ENCODE measurements around the gene C16orf95.

Gene C16orf95

DNA sequence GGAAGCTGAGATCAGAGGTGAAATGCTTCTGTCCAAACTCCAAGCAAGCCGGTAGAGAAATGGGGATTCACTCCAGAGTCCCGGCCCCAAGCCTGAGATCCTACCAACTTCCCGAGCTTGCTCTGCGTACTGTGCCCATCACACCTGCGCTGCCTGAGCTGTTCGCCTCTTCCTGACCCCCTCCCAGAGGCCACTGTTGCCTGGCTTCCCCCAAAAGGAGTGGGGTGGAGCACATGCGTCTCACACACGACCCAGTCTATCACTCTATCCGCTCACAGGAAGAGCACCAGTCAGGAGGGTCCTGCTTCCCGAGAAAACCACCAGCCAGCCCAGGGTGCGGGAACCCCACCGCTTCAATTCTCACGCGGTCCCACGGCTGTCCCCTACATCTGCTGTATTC lies 13.5 kb upstream of the C16orf95 start:
- no peak for DNase-seq

DNA sequence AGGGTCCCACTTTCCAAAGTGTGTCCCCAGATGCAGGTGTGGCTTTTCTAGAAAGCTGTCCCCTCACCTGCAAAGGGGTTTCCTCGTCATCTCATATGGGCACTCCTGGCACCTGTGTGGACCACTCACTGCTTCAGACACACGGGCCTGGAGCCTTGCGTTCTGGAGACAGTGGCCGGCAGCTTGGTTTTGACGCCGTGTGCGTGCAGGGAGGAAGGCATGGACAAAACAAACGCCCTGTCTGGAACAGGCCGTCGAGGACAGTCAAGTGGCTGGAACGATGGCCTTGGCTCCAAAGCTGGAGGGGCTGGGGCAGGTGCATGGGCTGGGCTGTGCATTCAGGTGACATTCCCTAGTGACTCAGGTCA lies 13.0 kb upstream of the C16orf95 start:
- DNase-seq, result no peak

DNA sequence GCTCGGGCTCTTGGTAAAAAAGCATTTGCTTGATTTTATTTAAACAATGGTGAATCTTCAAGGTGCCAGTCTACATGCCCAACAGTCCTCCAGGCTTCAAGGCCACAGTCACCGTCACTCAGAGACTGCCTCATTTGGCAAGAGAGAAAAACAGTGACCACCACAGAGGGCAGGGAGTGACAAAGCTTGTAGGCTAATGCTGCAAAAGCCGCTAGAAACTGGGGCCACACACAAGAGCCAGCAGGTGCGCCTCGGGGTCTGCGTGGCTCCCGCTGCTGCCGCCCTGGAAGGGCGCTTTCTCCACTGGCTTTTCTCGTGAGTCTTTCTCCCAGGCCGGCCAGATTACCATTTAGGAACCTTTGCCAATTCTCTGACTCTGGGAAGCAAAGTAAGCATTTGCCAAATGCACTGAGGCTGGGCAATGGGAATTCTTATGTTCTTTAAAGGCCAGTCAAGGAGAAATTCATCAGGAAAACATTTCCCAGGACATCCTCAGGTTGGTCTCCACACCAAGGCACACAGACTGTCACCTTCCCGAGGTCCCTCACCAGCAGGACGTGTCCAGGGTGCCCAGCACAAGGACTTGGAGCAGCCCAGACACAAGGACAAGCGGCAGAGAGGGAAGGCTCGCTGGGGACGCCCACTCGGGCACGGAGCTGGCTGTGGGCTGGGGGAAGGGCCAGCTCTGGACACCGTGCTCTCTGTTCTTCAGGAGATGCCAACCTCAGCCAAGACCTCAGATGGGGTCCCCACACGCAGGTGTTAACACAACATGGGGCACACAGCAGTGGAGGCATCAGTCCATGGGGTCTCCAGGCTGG lies 12.5 kb upstream of the C16orf95 start:
- DNase-seq, result no peak

DNA sequence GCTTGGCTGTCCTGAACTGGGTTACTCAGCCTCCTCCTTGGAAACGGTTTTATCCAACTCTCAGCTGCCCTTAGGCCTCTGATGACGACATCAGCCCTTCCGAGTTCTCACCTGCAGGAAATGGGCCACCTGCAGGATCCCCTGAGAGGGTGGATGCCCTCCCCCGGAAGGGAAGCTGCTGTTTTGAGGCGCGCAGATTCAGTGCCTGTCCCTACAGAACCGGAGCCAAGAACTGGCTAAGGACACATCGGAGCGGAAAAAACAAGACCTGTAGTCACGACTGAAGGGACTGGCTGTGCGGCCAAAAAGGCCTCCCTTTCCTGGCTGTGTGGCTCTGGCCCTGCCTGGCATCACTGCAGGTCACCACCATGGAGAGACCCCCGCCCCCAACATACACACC lies 11.7 kb upstream of the C16orf95 start:
- DNase-seq, result no peak

DNA sequence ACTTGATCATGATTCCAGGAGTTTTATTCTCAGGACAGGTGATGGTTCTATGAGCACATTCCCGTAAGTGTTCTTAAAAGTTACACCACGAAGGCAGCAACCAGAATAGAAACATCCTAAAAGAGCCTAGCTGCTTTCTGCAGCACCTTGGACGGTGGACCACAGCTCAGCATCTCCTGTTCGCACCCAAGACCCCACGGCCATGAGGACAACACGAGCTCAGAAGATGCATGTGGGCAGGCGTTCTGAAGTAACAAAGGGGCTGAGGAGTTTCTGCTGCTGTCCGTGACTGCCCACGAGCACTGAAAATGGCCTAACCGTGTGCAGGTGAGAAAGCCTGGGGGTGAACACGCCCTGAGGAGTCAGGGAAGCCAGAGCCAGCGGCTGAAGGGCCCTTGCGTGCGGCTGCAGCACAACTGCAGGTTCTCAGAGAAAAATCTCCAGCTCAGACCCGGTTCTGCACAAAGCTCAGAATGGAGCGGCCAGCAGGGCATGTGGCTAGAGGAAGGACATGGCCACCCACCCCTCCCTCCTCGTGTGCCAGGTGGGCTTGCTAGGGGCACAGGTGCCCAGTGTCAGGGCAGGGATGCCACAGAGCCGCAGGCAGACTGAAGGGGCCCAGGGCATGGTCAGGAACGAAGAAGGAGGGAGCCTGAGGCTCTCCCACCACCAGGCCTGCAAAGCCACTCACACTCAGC lies 10.8 kb upstream of the C16orf95 start:
- DNase-seq, result no peak

DNA sequence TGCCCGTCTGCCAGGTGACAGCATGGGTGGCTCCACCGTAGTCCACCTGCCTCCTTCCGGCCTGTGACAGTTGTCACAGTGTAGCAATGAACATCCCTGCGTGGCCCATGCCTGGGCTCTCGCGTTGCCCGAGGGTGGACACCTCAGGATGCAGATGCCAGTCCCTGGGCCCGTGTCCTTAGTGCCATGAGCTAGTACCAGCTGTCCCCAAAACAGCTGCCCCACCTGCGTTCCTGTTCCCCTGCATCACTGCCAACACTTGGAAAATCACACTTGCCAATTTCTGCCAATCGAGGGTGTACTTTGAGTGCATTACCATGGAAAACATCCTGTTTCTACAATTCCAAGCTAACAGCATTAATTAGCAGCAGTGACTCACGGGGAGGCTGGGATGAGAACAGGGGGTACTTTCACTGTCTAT lies 9.0 kb upstream of the C16orf95 start:
- DNase-seq, result no peak

DNA sequence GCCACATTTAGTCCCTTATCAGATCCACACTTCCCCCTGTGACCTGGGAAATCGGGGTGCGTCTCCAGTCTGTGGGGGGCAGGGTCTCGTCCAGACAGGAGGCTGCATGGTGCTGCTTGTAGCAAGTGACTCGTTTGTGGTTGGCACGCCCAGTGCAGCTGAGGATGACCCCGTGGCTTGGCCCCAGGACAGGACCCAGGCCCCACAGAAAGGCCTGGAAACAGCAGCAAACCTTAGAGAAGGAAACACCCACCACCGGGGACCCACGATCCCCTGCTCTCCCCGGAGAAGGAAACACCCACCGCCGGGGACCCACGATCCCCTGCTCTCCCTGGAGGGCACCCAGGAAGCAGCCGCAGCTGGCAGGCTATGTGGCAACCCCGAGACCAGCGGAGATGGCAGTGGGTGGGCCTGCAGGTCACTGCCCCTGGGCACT lies 8.2 kb upstream of the C16orf95 start:
- DNase-seq, result no peak

DNA sequence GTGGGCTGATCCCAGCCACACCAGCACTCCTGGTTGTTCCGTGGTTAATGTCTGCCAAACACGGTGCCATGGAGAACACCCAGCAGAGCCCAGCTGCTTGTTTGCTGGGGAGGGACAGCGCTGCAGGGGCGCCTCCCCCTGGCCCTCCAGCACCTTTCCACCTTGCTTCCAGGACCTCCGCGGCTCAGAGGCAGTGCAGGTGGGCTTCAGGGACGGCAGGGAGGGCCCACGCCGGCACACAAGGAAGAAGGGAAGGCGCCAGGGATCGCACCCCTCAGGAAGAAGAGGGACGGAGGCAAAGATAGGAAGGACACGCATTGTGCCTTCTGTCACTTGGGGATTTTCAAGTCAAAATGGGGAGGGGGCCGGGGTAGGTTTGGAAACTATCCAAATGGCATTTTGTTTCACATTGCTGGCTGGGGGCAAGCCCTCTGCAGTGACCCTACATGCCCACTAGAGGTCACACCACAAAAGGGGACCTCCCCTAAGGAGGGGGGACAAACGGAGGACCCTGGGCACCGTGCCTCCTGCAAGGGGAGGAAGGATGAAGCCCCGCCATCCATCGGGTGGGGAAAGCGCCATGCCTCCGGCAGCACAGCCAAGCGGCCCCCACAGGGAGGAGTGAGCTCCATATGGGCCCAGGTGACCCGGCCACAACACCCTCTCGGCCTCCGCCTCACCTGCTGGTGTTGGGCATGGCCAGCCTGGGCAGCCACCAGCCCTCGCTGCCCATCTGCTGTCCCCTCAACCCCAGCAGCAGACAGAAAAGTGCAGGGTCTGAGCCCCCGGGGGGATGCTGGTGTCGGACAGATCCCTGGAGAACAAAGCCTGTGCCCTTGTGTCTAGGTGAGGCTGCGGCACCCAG lies 7.5 kb upstream of the C16orf95 start:
- DNase-seq, result no peak

DNA sequence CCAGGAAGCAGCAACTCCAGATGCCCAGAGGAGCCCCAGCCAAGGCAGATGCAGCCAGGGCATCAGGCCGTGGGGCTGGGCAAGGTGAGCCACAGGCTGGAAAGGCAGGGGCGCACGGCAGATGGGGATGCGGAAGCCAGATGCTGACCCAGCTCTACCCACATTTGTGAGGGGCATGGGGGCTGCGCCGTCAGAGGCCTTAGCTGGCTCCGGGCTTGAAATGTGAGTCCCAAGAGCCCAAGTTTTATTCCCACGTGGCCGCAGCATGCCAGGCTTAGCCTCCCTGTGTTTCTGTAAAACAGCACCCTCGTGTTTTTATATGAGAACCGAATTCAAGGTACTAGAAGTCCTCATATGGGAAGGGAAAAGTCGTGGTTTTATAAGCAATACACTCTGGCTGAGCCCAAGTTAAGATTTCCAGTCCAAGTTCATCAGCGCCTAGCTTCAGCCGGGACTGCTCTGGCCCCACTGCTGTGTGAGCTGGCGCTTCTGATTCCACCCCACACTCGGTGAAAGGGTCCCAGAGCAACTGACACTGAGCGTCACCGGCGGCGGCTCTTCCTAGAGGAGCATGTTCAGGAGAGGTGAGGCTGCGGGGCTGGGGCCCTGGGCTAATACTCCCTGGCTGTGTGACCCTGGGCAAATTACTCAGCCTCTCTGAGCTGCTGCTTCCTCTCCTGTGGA lies 6.7 kb upstream of the C16orf95 start:
- DNase-seq, result no peak

DNA sequence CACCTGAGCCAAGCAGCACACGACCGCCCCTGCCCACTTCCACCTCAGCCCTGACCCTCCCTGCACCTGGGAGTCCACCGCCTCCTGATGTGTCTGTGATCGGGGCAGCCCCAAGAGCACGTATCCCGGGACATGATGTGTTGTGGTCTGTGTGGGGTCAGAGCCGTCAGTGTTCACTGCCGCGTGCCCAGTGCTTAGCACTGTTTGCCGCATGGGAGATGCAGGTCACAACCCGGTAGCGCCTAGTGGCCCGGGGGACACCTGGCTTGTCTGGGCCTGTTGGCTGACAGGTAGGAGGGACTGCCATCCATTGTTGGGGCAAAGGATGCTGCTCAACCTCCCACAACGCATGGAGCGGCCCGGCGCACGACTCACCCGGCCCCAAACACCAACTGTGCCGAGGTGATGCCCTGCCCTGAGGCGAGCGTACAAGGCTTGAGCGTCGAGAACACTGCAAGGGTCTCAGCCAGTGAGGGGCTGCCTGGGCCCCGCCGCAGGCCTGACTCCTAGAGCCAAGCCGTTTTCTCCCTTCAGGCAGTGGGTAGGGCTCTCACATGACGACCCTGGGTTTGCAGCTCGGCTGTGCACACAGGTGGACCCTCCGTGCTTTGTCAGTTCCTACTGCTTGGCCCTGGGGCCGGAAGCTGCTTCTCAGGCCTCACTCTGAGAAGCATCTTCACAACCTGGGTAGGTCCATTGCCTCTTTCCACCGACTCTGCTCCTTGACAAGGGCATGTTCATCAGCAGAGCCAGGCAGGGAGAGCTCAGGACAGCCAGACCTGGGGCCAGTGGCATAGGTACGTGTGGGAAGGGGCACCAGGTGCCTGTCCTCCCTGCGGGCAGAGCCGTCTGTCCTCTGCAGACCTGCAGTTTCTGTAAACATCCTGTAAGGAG lies 5.9 kb upstream of the C16orf95 start:
- no peak for DNase-seq

DNA sequence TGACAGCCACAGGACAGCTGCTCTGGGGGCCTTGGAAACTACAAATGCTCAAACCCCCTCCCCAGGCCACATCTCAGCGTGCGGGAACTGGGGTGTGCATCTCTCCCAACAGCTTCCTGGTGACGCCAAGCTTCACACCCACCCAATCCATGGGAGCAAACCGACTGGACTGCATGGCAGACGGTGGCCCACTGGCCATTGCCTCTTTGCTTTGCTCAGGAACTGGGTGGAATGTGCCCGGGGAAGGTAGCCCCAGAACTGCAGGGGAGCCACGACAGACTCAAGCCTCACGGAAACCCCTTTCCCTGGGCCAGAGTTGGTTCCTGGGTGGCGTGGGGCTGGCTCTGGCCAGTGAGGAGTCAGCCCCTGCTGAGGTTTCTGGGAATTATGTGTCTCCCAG lies 5.2 kb upstream of the C16orf95 start:
- no peak for DNase-seq

DNA sequence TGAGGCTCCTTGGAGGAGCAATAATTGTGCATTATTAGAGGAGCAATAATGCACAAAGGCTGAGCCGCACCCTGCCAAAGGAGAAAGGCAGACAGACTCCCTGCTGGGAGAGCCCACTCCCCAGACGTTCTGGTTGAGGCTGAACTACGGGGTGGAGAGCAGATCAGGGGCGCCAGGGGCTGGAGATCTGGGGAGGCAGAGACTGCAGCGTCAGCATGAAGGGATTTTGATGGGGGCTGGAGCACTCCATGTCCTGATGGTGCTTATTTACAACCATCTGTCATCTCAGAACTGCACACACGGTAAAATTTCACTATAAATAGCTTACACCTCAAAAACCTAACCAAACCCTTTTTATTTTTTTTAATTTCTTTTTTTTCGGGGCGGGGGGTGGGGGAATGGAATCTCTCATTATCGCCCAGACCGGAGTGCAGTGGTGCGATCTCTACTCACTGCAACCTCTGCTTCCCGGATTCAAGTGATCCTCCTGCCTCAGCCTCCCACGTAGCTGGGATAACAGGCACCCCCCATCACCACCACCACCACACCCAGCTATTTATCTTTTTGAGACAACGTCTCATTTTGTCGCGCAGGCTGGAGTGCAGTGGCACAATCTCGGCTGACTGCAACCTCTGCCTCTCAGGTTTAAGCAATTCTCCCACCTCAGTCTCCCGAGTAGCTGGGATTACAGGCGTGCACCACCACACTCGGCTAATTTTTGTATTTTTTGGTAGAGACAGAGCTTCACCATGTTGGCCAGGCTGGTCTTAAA lies 4.3 kb upstream of the C16orf95 start:
- DNase-seq, result no peak

DNA sequence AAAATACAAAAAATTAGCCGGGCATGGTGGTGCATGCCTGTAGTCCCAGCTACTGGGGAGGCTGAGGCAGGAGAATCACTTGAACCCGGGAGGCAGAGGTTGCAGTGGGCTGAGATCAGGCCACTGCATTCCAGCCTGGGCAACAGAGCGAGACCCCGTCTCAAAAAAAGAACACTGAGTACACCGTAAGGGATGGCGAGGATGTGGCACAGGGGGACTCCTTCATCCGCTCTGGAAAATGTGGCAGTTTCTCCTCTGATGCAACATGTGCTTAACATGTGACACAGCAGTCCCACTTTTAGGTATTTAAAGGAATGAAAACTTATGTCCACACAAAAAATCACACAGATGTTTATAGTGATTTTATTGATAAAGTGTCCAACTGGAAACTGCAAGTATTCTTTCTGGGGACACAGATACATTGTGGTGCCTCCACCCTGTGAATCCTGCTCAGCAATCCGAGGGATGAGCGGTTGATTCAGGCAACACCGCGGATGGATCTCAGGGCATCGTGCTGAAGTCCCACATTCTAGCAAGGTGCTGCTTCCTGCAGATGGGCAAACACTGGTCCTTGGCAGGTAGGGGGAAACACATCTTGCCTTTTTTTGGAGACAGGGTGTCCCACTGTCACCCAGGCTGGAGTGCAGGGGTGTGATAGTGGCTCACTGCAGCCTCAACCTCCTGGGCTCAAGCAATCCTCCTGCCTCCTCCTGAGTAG lies 3.5 kb upstream of the C16orf95 start:
- DNase-seq, result no peak

DNA sequence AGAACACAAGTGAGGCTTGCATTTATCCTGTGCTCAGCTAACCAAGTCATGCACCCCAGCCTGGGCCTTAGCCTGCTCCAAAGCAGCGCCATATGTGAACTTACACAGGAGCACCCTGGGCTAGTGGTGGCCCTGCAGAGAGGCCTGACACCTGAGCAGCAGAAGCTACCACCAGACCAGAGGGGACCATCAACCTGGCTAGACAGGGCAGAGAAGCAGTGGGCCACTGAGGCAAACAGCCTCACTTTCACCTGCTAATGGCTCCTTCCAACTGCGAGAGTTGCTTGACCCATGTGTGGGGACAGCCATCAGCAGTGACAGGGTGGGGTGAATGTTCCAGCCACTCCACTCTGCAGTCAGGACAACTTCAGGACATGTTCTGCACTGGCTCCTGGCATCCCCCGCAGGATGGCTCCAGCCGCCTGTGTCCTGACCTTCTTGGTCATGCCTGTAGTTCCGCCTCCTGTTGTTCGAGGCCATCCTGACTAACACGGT lies 2.9 kb upstream of the C16orf95 start:
- no peak for DNase-seq

DNA sequence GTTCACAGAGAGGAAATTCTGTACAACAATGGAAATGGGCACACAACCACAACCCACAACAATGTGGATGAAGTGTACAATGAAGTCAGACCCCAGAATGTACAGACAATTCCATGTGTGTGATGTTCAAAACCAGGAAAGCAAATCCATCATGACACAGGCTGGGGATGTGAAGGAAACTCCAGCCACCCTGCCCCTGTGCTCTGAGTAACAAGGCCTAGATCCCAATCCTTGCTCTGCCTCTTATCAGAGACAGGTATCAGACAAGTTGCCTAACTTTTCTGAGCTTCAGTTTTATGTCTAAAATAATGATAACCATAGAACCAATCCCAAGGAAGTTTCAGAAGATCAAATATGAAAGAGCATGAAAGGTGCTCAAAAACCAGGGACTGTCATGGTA lies 1.8 kb upstream of the C16orf95 start:
- DNase-seq, result no peak

DNA sequence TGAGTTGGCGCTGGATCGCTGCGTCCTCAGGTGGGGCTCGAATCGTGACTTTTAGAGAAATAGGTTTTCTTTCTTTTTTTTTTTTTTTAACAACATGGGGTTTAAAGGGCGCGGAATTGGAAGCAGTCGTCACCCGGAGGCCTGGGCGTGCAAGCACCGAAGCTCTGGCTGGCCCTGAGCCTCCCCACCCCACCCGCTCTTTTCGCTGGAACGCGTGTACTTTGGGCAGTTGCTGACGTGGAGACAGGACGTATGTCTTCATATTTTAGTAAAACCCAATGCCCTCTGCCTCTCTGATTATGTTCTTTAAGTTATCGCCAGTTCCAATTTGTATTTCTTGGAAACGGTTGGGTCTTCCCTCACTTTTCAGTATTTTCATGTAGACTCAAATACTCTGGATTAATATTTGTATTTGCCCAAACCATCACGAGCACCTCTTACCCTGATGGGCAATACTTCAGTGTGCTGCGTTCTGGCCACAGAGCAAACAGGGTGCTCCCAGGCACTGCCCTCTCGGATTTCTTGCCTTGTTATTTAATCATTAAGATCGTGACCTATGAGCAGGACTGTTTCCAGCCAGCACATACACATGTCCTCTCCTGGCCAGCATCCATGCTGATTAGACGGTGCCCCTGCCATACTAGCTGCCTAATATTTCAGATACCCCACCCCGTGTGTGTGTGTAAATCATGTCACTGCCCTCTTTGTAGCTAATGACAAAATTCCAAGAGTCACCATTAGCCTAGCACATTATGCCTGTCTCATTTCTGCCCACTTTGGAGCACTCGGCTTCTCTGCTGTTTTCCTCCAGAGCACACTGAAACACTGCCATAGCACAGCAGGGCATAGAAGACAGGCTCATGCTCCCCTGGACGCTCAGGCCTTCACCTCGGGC lies 805 bp upstream of the C16orf95 start:
- DNase-seq, result no peak

DNA sequence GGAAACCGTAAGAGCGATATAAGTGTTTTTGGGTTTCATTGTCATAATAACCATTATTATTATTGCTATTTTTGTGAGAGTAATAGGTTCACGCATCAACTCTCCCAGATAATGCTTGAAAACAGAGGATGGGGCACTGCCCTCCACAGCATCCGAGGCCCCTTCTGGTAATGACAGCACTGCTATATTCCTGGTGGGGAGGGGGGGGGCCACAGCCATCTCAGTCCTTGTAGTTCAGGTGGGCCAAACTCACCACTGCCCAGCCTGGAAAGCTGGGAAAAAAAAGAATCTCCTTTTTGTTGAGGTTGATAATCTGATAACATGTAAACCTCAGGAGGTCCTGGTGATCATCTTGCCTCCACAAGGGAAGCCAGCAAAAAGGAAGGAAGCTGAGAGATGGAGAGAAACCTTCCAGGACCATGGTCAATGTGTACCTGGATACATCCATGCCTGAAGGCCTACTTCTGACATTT lies 706 bp downstream of the C16orf95 start:
- DNase-seq, result no peak

DNA sequence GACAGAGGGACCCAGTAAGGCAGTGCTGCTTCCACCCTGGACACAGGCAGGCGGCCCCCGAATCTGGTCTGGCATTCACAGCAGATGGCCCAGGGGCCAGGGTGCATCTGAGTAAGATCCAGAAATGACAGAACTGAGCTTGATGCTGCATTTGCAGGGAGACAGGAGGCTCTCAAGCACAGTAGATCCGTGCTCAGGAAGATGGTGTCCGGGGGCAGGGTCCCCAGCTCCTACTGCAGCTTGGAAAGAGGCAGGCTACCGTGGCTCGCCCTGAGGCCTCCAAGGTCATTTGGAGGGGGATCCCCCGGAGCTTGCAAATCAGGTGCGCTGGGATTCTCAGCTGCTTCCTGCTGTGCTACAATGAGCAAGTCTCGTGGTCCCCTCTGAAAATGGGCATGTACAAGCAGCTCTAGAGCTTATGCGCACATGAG lies 2.2 kb downstream of the C16orf95 start:
- no peak for DNase-seq

DNA sequence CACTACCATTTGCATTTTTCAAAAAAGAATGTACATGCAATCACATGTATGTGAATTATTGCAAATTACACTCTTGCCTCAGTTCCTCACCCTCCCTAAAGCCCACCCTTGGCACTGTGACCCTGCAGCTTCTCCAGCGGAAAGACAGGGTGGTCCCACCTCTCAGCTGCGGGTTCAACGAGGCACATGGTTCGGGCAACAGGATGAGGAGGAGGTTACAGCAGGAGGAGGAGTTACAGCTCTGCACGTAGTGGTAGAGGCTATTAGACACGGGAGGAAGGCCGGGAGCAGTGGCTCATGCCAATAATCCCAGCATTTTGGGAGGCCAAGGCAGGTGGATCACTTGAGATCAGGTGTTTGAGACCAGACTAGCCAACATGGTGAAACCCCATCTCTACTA lies 5.2 kb downstream of the C16orf95 start:
- no peak for DNase-seq
